SK-N-SH (cell line): ENCODE measurements around the gene ZNF692.

Experiments used
- EP300 ChIP-seq, 2 experiments: IDR thresholded peaks; 2 replicates each; pipeline versions ENCODE4 v1.4.0 to v1.6.1; 2012; ENCODE audit warnings: borderline replicate concordance in 1 of 2, low read depth in 1 of 2, low read length in 1 of 2
- NFIC ChIP-seq: IDR thresholded peaks from 2 replicates; pipeline ENCODE4 v1.4.0; 2012; ENCODE audit warnings: borderline replicate concordance
- RAD21 ChIP-seq: IDR thresholded peaks from 2 replicates; pipeline ENCODE4 v1.6.1; 2012; ENCODE audit warnings: mild to moderate bottlenecking, low read length
- ZBTB33 ChIP-seq: IDR thresholded peaks from 2 replicates; pipeline ENCODE4 v1.4.0; 2012; ENCODE audit warnings: low read depth, borderline replicate concordance

- TF ChIP-seq EP300 (IDR thresholded peaks at IDR 0.05; ENCODE audit: borderline replicate concordance in 1 of 2, low read depth in 1 of 2, low read length in 1 of 2) (no peak), ZBTB33 (no peak), NFIC (no peak), RAD21 (no peak)
Measured at GRCh38 chr1:248849637-248850036, 9.2 kb downstream of the ZNF692 start.
